ENCODE results near the gene DTX3L. TPM values are rescaled to one million over a fixed set of nuclear protein-coding genes. Genes with fewer than 3 reads are reported as not detected.

Gene DTX3L
- total RNA-seq, 1 experiment from 2014 or later: 18.9 TPM

DNA sequence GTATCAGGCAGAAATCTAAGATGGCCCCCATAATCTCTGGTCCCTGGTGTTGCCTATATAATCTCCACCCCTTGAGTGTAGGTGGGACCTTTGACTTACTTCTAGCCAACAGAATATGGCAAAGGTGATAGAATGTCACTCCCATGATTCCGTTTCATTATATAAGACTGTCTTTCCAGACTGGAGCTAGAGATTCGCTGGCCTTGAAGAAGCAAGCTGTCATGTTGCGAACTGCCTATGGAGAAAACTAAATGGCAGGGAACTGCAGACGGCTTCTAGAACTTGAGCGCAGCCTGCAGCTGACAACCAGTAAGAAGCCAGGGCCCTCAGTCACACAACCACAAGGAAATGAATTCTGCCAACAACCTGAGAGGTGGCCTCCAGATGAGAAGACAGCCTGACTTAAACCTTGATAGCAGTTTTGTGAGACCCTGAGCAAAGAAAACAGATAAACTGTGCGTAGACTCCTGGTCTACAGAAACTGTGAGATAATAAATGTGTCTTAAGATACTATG is 47.2 kb upstream of the DTX3L start:
- Histone ChIP-seq H3K27me3 (replicated peaks; ENCODE audit: insufficient read depth, low read depth, low read length, poor library complexity) (no peaks in the 10 kb centered on the region), H3K27ac (ENCODE audit: low read depth, low read length, poor library complexity, severe bottlenecking) (no peak overlapping the region), H3K4me3 (ENCODE audit: low read depth, low read length, poor library complexity, severe bottlenecking) (no peak overlapping the region), H3K9me3 (ENCODE audit: low read depth, low read length, poor library complexity, severe bottlenecking) (no peaks in the 10 kb centered on the region), H3K4me1 (ENCODE audit: insufficient read depth, low read length, poor library complexity, severe bottlenecking) (peaks cover 15% of the 10 kb centered on the region), H3K36me3 (ENCODE audit: insufficient read depth, low read length, poor library complexity, severe bottlenecking) (no peaks in the 10 kb centered on the region)
- BruUV-seq (replicated peaks): no TSS peak
- POLR2A ChIA-PET (ENCODE audit: low non-redundant PET): no interaction called here
- intact Hi-C loops (cut with micrococcal nuclease; ENCODE audit: unreplicated experiment): no loop called here
- DNase-seq (ENCODE audit: low spot score): no peak
- TF ChIP-seq, protein P1, sequence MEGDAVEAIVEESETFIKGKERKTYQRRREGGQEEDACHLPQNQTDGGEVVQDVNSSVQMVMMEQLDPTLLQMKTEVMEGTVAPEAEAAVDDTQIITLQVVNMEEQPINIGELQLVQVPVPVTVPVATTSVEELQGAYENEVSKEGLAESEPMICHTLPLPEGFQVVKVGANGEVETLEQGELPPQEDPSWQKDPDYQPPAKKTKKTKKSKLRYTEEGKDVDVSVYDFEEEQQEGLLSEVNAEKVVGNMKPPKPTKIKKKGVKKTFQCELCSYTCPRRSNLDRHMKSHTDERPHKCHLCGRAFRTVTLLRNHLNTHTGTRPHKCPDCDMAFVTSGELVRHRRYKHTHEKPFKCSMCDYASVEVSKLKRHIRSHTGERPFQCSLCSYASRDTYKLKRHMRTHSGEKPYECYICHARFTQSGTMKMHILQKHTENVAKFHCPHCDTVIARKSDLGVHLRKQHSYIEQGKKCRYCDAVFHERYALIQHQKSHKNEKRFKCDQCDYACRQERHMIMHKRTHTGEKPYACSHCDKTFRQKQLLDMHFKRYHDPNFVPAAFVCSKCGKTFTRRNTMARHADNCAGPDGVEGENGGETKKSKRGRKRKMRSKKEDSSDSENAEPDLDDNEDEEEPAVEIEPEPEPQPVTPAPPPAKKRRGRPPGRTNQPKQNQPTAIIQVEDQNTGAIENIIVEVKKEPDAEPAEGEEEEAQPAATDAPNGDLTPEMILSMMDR (conservative IDR thresholded peaks at IDR 0.05; ENCODE audit: low read depth, low read length): no peak
- no peak for TF ChIP-seq EZH2 (IDR thresholded peaks at IDR 0.05; ENCODE audit: borderline replicate concordance, low read depth, low read length, poor library complexity, severe bottlenecking)
- CTCF ChIA-PET: no interaction called here

DNA sequence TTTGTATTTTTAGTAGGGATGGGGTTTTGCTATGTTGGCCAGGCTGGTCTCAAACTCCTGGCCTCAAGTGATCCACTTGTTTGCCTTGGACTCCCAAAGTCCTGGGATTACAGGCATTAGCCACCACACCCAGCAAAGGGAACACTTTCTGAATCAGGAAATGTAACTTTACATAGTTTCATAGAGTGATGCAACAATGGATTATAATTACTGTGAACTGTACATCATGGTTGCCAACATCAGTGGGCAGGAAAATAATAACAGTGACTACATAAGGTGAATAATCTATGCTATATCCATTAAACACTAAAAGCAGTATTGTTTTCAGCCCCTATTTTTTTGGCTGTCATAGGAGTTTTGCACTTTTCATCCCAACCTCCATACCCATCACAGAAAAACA is 44.4 kb upstream of the DTX3L start:
- intact Hi-C loops (cut with micrococcal nuclease; ENCODE audit: unreplicated experiment): no loop called here
- BruUV-seq (replicated peaks): no TSS peak
- ChIA-PET POLR2A (ENCODE audit: low non-redundant PET) (interaction anchor here (0.6 kb wide), 1 partner anchor 195 kb away, joined by 3 read pairs; no protein-coding TSS in a partner anchor), CTCF (no interaction called here)
- Histone ChIP-seq H3K36me3 (ENCODE audit: insufficient read depth, low read length, poor library complexity, severe bottlenecking) (no peaks in the 10 kb centered on the region), H3K9me3 (ENCODE audit: low read depth, low read length, poor library complexity, severe bottlenecking) (no peaks in the 10 kb centered on the region), H3K4me3 (ENCODE audit: low read depth, low read length, poor library complexity, severe bottlenecking) (no peak overlapping the region), H3K27me3 (replicated peaks; ENCODE audit: insufficient read depth, low read depth, low read length, poor library complexity) (no peaks in the 10 kb centered on the region), H3K27ac (ENCODE audit: low read depth, low read length, poor library complexity, severe bottlenecking) (no peak overlapping the region), H3K4me1 (ENCODE audit: insufficient read depth, low read length, poor library complexity, severe bottlenecking) (no peaks in the 10 kb centered on the region)
- no peak for DNase-seq (ENCODE audit: low spot score)
- TF ChIP-seq, protein P1 (conservative IDR thresholded peaks at IDR 0.05; ENCODE audit: low read depth, low read length): no peak
- no peak for TF ChIP-seq EZH2 (IDR thresholded peaks at IDR 0.05; ENCODE audit: borderline replicate concordance, low read depth, low read length, poor library complexity, severe bottlenecking)

DNA sequence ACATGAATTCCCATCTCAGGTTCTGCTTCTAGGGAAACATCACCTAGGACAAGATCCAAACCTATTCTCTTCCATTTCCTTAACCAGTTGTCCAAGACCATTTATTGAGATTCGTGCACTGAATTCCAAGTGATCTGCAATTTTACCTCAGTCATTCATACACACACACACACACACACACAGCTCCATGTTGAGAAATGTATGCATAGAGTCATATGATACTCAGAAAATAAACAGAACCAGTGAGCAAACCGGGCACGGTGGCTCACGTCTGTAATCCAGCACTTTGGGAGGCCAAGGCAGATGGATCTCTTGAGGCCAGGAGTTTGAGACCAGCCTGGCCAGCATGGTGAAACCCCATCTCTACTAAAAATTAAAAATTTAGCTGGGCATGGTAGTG is 43.3 kb upstream of the DTX3L start:
- intact Hi-C loops (cut with micrococcal nuclease; ENCODE audit: unreplicated experiment): no loop called here
- ChIA-PET POLR2A (ENCODE audit: low non-redundant PET) (no interaction called here), CTCF (interaction anchor here (0.7 kb wide), 1 partner anchor 40 kb away, joined by 4 read pairs; no protein-coding TSS in a partner anchor)
- BruUV-seq (replicated peaks): no TSS peak
- no peaks in the 10 kb centered on the region for H3K9me3 ChIP-seq (ENCODE audit: low read depth, low read length, poor library complexity, severe bottlenecking)
- no peak overlapping the region for H3K4me3 ChIP-seq (ENCODE audit: low read depth, low read length, poor library complexity, severe bottlenecking)
- no peaks in the 10 kb centered on the region for H3K27me3 ChIP-seq (replicated peaks; ENCODE audit: insufficient read depth, low read depth, low read length, poor library complexity)
- no peaks in the 10 kb centered on the region for H3K4me1 ChIP-seq (ENCODE audit: insufficient read depth, low read length, poor library complexity, severe bottlenecking)
- H3K27ac ChIP-seq (ENCODE audit: low read depth, low read length, poor library complexity, severe bottlenecking): no peak overlapping the region
- no peaks in the 10 kb centered on the region for H3K36me3 ChIP-seq (ENCODE audit: insufficient read depth, low read length, poor library complexity, severe bottlenecking)
- DNase-seq (ENCODE audit: low spot score): no peak
- TF ChIP-seq, protein P1 (conservative IDR thresholded peaks at IDR 0.05; ENCODE audit: low read depth, low read length): no peak
- no peak for TF ChIP-seq EZH2 (IDR thresholded peaks at IDR 0.05; ENCODE audit: borderline replicate concordance, low read depth, low read length, poor library complexity, severe bottlenecking)

Measured in A673 (cell line).